K562 (cell line): Measurements from ENCODE around the gene RPL38. TPM values are rescaled to one million over a fixed set of nuclear protein-coding genes. Genes with fewer than 3 reads are reported as not detected.

ENCODE experiments used
- ATAC-seq: fragments of 200-7000 bp; cut with Tn5 transposase; 3 replicates; pipeline ENCODE4 v1.9.1; 2020; ENCODE audit warnings: moderate library complexity
- BruUV-seq: library from RNA; stranded (reverse); fragments of 400-500 nt; replicated peaks from 2 replicates; lab custom pipeline; 2021; lab: Mats Ljungman, UMichigan
- CTCF ChIA-PET: fragments of 300-600 bp; formaldehyde crosslinking; extraction: SDS; loops from one replicate; lab custom pipeline; 2021; ENCODE audit warnings: low intra/inter-chr PET ratio; lab: Yijun Ruan, JAX
- POLR2A ChIA-PET: fragments of 300-600, 350-650 bp; sonication (Branson Sonifier 250); formaldehyde crosslinking; extraction: SDS; loops from one replicate; lab custom pipeline; 2021; ENCODE audit warnings: antibody characterized with exemption, inconsistent platforms; lab: Yijun Ruan, JAX
- DNase-seq, 4 experiments: peaks; one replicate each; pipeline versions ENCODE4 v3.0.0 to v3.0.0-alpha.2; 2011 to 2018; ENCODE audit warnings: low spot score in 3 of 4, mixed read lengths in 3 of 4; ENCODE audit errors: extremely low read depth in 1 of 4
- FAIRE-seq: peaks from 2 replicates; lab custom pipeline; 2011; peaks lifted over from hg19 to GRCh38; lab: Jason Lieb, UNC
- H2AFZ ChIP-seq: 2 replicates; pipeline ENCODE4 v1.6.0; 2011; ENCODE audit warnings: low read depth, low read length, control low read depth, inconsistent platforms
- H3K27ac ChIP-seq: fragments of 200-600 bp; 3 replicates; pipeline ENCODE4 v1.8.0; 2011; ENCODE audit warnings: low read depth, mild to moderate bottlenecking, control low read depth, inconsistent platforms, low read length, moderate library complexity, mixed read lengths; ENCODE audit errors: extremely low read depth
- H3K27me3 ChIP-seq, 2 experiments: fragments of 300-600 bp in 1 of 2; 2 replicates in 1 of 2; 3 replicates in 1 of 2; pipeline versions ENCODE4 v1.6.0 to v1.8.0; 2011; ENCODE audit warnings: inconsistent platforms in 2 of 2, low read length in 2 of 2, mild to moderate bottlenecking in 1 of 2, mixed read lengths in 1 of 2, moderate library complexity in 1 of 2; ENCODE audit not compliant: control insufficient read depth in 2 of 2, insufficient read depth in 2 of 2
- H3K36me3 ChIP-seq: fragments of 300-600 bp; 3 replicates; pipeline ENCODE4 v1.8.0; 2011; ENCODE audit warnings: mild to moderate bottlenecking, low read length, inconsistent platforms; ENCODE audit not compliant: control insufficient read depth, insufficient read depth
- H3K4me1 ChIP-seq, 2 experiments: fragments of 200-600 bp in 1 of 2; replicated peaks in 1 of 2; 2 replicates in 1 of 2; 3 replicates in 1 of 2; pipeline versions ENCODE4 v1.5.1 to v1.8.0; 2011; ENCODE audit warnings: inconsistent platforms in 2 of 2, low read length in 2 of 2, mild to moderate bottlenecking in 1 of 2, mixed read lengths in 1 of 2, moderate library complexity in 1 of 2; ENCODE audit not compliant: control insufficient read depth in 2 of 2, insufficient read depth in 2 of 2
- H3K4me2 ChIP-seq: 2 replicates; pipeline ENCODE4 v1.6.1; 2011; ENCODE audit warnings: low read length, control low read depth, inconsistent platforms, mixed read lengths; ENCODE audit not compliant: insufficient read depth
- H3K4me3 ChIP-seq: fragments of 200-600 bp; sonication (generic), shearing (Covaris generic); 2 replicates; pipeline ENCODE4 v1.5.1; 2016; ENCODE audit warnings: control low read depth, inconsistent platforms
- H3K79me2 ChIP-seq: fragments of 200-600 bp; 3 replicates; pipeline ENCODE4 v1.8.0; 2011; ENCODE audit warnings: low read length, inconsistent platforms; ENCODE audit not compliant: control insufficient read depth, insufficient read depth
- H3K9ac ChIP-seq, 2 experiments: 2 replicates each; pipeline versions ENCODE4 v1.6.0 to v1.6.1; 2011; ENCODE audit warnings: low read depth in 2 of 2, low read length in 2 of 2, control low read depth in 1 of 2, inconsistent platforms in 1 of 2, mild to moderate bottlenecking in 1 of 2, mixed read lengths in 1 of 2; ENCODE audit not compliant: insufficient read depth in 1 of 2
- H3K9me1 ChIP-seq: one replicate; pipeline ENCODE4 v1.6.0; 2011; ENCODE audit warnings: inconsistent platforms, mild to moderate bottlenecking, low read length, moderate library complexity; ENCODE audit not compliant: control insufficient read depth, insufficient read depth
- H3K9me3 ChIP-seq: replicated peaks from 2 replicates; pipeline ENCODE4 v1.5.1; 2011; ENCODE audit warnings: low read depth, low read length, inconsistent platforms; ENCODE audit not compliant: control insufficient read depth, insufficient read depth
- H4K20me1 ChIP-seq: replicated peaks from 2 replicates; pipeline ENCODE4 v1.6.1; 2011; ENCODE audit warnings: low read length, inconsistent platforms, mixed read lengths; ENCODE audit not compliant: control insufficient read depth, insufficient read depth
- COPS2 ChIP-seq: fragments of 450-650 bp; conservative IDR thresholded peaks from 2 replicates; pipeline ENCODE4 v1.6.1; 2016; ENCODE audit warnings: mild to moderate bottlenecking, moderate library complexity
- CREB3L1 ChIP-seq: fragments of 450-650 bp; IDR thresholded peaks from 2 replicates; pipeline ENCODE4 v1.6.1; 2014; ENCODE audit warnings: low read depth, mild to moderate bottlenecking, moderate library complexity, borderline replicate concordance
- TCF7 ChIP-seq: sonication (generic); IDR thresholded peaks from 2 replicates; pipeline ENCODE4 v1.6.1; 2016; ENCODE audit warnings: antibody characterized with exemption, borderline replicate concordance
- ZBTB8A ChIP-seq: fragments of 450-650 bp; IDR thresholded peaks from 2 replicates; pipeline ENCODE4 v1.6.1; 2018; ENCODE audit warnings: mild to moderate bottlenecking, moderate library complexity; ENCODE audit not compliant: partially characterized antibody
- ZNF253 ChIP-seq: fragments of 250-450 bp; sonication (Bioruptor Pico); conservative IDR thresholded peaks from 2 replicates; pipeline ENCODE4 v1.6.1; 2021; ENCODE audit warnings: mild to moderate bottlenecking
- WGBS: fragments of 100-300 bp; shearing (Covaris generic); methylation state at CpG from one replicate; pipeline ENCODE4 v1.1.6; 2016; ENCODE audit warnings: low coverage, mixed read lengths; ENCODE audit not compliant: insufficient coverage; ENCODE audit errors: missing lambda C conversion rate; 5-methylcytosine and 5-hydroxymethylcytosine counted together
- in situ Hi-C: fragments of 300-500 bp; cut with MboI; formaldehyde crosslinking; loops from 4 replicates; pipeline ENCODE4 v1.15.0; 2018; ENCODE audit warnings: inconsistent platforms, mixed read lengths
- intact Hi-C: fragments of 100-400 bp; cut with micrococcal nuclease; formaldehyde crosslinking; loops from 2 replicates; pipeline ENCODE4 v1.14.2; 2022
- polyA plus RNA-seq, 8 experiments: library from polyadenylated mRNA; depleted of rRNA in 4 of 8; stranded (reverse) in 5 of 8; unstranded in 3 of 8; fragments of >200 nt; fragmentation: Nextera tagmentation in 2 of 8; fragmentation: Illumina TruSeq in 1 of 8; extraction: Ambion mirVana in 2 of 8; extraction: Trizol in 1 of 8; gene quantifications; 2 replicates each; pipeline versions ENCODE4 v1.2.1 to v1.2.3, GENCODE V29; 2011 to 2014; ENCODE audit warnings: inconsistent platforms in 1 of 8, missing spikeins in 1 of 8
- total RNA-seq, 7 experiments: library from RNA; depleted of rRNA in 6 of 7; stranded (reverse); fragments of >200 nt in 6 of 7; fragmentation: Illumina TruSeq in 2 of 7; extraction: Trizol in 2 of 7; gene quantifications; 2 replicates each; pipeline versions ENCODE4 v1.2.1 to v1.2.3, GENCODE V29; 2011 to 2021; ENCODE audit warnings: low replicate concordance in 1 of 7
- TF ChIP-seq, protein P1 (sequence below): fragments of 450-650 bp; IDR thresholded peaks from 2 replicates; pipeline ENCODE4 v1.6.1; 2016; ENCODE audit warnings: mild to moderate bottlenecking, moderate library complexity

Gene RPL38
- total and polyA plus RNA-seq, 9 of the 15 experiments (the other 6 are each of a cell fraction or from before 2014, with no cell fraction given): 1,224 to 3,864 (median 1,939) TPM

GRCh38 chr17:74216505-74216904 is 13.0 kb downstream of the RPL38 start:
- CTCF ChIA-PET: no interaction called here
- no peaks in the 10 kb centered on the region for H3K27me3 ChIP-seq
- no peak overlapping the region for H3K27ac ChIP-seq
- H3K4me2 ChIP-seq: no peak overlapping the region
- peaks cover 8% of the 10 kb centered on the region; the same call in 1 of the 2 replicates for H4K20me1 ChIP-seq
- H3K9ac ChIP-seq: no peak overlapping the region
- in situ Hi-C loops: loop anchor here (5.0 kb wide), 1 partner anchor 66 kb away; no protein-coding TSS in a partner anchor
- H3K4me1 ChIP-seq: peaks cover 21 to 32% of the 10 kb centered on the region in 2 experiments
- no peaks in the 10 kb centered on the region for H3K79me2 ChIP-seq
- intact Hi-C loops: no loop called here
- no peaks in the 10 kb centered on the region for H3K9me3 ChIP-seq
- DNase-seq (no peak), ATAC-seq (no peak), FAIRE-seq (no peak)
- no peaks in the 10 kb centered on the region for H3K36me3 ChIP-seq
- BruUV-seq: no TSS peak
- H3K4me3 ChIP-seq: no peak overlapping the region
- H2AFZ ChIP-seq: no peak overlapping the region
- no peaks in the 10 kb centered on the region for H3K9me1 ChIP-seq
- POLR2A ChIA-PET: interaction anchor here (0.5 to 1.2 kb wide), 3 partner anchors 10 to 117 kb away, joined by 4 to 5 read pairs (median 5); no protein-coding TSS in a partner anchor
- WGBS: 6% methylated on average over 5 of the region's 5 CpGs
- TF ChIP-seq, protein P1, sequence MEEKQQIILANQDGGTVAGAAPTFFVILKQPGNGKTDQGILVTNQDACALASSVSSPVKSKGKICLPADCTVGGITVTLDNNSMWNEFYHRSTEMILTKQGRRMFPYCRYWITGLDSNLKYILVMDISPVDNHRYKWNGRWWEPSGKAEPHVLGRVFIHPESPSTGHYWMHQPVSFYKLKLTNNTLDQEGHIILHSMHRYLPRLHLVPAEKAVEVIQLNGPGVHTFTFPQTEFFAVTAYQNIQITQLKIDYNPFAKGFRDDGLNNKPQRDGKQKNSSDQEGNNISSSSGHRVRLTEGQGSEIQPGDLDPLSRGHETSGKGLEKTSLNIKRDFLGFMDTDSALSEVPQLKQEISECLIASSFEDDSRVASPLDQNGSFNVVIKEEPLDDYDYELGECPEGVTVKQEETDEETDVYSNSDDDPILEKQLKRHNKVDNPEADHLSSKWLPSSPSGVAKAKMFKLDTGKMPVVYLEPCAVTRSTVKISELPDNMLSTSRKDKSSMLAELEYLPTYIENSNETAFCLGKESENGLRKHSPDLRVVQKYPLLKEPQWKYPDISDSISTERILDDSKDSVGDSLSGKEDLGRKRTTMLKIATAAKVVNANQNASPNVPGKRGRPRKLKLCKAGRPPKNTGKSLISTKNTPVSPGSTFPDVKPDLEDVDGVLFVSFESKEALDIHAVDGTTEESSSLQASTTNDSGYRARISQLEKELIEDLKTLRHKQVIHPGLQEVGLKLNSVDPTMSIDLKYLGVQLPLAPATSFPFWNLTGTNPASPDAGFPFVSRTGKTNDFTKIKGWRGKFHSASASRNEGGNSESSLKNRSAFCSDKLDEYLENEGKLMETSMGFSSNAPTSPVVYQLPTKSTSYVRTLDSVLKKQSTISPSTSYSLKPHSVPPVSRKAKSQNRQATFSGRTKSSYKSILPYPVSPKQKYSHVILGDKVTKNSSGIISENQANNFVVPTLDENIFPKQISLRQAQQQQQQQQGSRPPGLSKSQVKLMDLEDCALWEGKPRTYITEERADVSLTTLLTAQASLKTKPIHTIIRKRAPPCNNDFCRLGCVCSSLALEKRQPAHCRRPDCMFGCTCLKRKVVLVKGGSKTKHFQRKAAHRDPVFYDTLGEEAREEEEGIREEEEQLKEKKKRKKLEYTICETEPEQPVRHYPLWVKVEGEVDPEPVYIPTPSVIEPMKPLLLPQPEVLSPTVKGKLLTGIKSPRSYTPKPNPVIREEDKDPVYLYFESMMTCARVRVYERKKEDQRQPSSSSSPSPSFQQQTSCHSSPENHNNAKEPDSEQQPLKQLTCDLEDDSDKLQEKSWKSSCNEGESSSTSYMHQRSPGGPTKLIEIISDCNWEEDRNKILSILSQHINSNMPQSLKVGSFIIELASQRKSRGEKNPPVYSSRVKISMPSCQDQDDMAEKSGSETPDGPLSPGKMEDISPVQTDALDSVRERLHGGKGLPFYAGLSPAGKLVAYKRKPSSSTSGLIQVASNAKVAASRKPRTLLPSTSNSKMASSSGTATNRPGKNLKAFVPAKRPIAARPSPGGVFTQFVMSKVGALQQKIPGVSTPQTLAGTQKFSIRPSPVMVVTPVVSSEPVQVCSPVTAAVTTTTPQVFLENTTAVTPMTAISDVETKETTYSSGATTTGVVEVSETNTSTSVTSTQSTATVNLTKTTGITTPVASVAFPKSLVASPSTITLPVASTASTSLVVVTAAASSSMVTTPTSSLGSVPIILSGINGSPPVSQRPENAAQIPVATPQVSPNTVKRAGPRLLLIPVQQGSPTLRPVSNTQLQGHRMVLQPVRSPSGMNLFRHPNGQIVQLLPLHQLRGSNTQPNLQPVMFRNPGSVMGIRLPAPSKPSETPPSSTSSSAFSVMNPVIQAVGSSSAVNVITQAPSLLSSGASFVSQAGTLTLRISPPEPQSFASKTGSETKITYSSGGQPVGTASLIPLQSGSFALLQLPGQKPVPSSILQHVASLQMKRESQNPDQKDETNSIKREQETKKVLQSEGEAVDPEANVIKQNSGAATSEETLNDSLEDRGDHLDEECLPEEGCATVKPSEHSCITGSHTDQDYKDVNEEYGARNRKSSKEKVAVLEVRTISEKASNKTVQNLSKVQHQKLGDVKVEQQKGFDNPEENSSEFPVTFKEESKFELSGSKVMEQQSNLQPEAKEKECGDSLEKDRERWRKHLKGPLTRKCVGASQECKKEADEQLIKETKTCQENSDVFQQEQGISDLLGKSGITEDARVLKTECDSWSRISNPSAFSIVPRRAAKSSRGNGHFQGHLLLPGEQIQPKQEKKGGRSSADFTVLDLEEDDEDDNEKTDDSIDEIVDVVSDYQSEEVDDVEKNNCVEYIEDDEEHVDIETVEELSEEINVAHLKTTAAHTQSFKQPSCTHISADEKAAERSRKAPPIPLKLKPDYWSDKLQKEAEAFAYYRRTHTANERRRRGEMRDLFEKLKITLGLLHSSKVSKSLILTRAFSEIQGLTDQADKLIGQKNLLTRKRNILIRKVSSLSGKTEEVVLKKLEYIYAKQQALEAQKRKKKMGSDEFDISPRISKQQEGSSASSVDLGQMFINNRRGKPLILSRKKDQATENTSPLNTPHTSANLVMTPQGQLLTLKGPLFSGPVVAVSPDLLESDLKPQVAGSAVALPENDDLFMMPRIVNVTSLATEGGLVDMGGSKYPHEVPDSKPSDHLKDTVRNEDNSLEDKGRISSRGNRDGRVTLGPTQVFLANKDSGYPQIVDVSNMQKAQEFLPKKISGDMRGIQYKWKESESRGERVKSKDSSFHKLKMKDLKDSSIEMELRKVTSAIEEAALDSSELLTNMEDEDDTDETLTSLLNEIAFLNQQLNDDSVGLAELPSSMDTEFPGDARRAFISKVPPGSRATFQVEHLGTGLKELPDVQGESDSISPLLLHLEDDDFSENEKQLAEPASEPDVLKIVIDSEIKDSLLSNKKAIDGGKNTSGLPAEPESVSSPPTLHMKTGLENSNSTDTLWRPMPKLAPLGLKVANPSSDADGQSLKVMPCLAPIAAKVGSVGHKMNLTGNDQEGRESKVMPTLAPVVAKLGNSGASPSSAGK: no peak
- TF ChIP-seq ZBTB8A: no peak
- no peak for TF ChIP-seq CREB3L1
- no peak for TF ChIP-seq ZNF253
- TF ChIP-seq COPS2: no peak
- no peak for TF ChIP-seq TCF7
